ENCODE data around the gene ALG2. TPM values are rescaled to one million over a fixed set of nuclear protein-coding genes. Genes with fewer than 3 reads are reported as not detected.

The ALG2 gene
- total and polyA plus RNA-seq, 2 of the 4 experiments (the other 2 are of a cell fraction) = 36.4 to 38.4 TPM

- H3K56ac ChIP-seq (ENCODE audit: extremely low read depth, insufficient read depth, low read length) = no peak overlapping the region
- intact Hi-C loops (cut with micrococcal nuclease) = no loop called here
- no peak overlapping the region for H2AK5ac ChIP-seq (ENCODE audit: low read depth, low read length)
- H2BK5ac ChIP-seq (ENCODE audit: low read depth, low read length, poor library complexity, severe bottlenecking) = no peak overlapping the region
- no peak overlapping the region for H3K4me3 ChIP-seq (ENCODE audit: insufficient read depth, low read depth, low read length)
- H3K79me1 ChIP-seq (ENCODE audit: low read depth in 1 of 2, low read length in 2 of 2) = no peaks in the 10 kb centered on the region
- BruUV-seq (replicated peaks) = no TSS peak
- DNase-seq = no peak
- no peak overlapping the region for H3K18ac ChIP-seq (ENCODE audit: low read depth, low read length)
- no peak overlapping the region for H3K14ac ChIP-seq (replicated peaks; ENCODE audit: low read depth, low read length)
- H3K4me1 ChIP-seq (ENCODE audit: control insufficient read depth, insufficient read depth, low read length) = no peaks in the 10 kb centered on the region
- no peak overlapping the region for H3K4ac ChIP-seq (ENCODE audit: low read depth, low read length)
- no peak overlapping the region for H3K4me2 ChIP-seq (ENCODE audit: low read depth, low read length)
- CTCF ChIA-PET = interaction anchor here (0.5 to 1.1 kb wide), 3 partner anchors 56 to 601 kb away, joined by 3 read pairs; partner anchors contain the start of gene NR4A3
- POLR2A ChIA-PET (ENCODE audit: unreplicated experiment) = no interaction called here
- no peak overlapping the region for H2AK9ac ChIP-seq (replicated peaks; ENCODE audit: low read depth, low read length, poor library complexity)
- H3K9me3 ChIP-seq (ENCODE audit: control insufficient read depth, insufficient read depth, low read length) = no peaks in the 10 kb centered on the region
- H2BK15ac ChIP-seq (ENCODE audit: low read depth, low read length) = no peak overlapping the region
- dilution Hi-C loops (cut with HindIII; ENCODE audit: low sequenced_read_pairs, unreplicated experiment) = no loop called here
- TF ChIP-seq MAFK (IDR thresholded peaks at IDR 0.05; ENCODE audit: low read depth, low read length) = no peak
- no peak for TF ChIP-seq FOS (IDR thresholded peaks at IDR 0.05; ENCODE audit: low read depth, low read length)
- ATAC-seq (ENCODE audit: low read depth) = no peak
- H3K36me3 ChIP-seq (ENCODE audit: control insufficient read depth, insufficient read depth, low read length) = no peaks in the 10 kb centered on the region
- no CpG with 5 or more reads among the region's 7 CpGs for WGBS, 2 experiments (ENCODE audit: extremely low coverage in 2 of 2, insufficient read length in 1 of 2)
- H4K5ac ChIP-seq (ENCODE audit: low read depth, low read length) = no peak overlapping the region
- no peak overlapping the region for H4K8ac ChIP-seq (ENCODE audit: low read depth in 2 of 2, low read length in 2 of 2)
- no peak overlapping the region for H2BK120ac ChIP-seq (ENCODE audit: low read depth, low read length)
- no peak overlapping the region for H3K23ac ChIP-seq (ENCODE audit: low read depth, low read length)
- H4K91ac ChIP-seq (ENCODE audit: insufficient read depth, low read depth, low read length) = no peak overlapping the region
- no peak overlapping the region for H2AFZ ChIP-seq (replicated peaks; ENCODE audit: low read length, poor library complexity)
- no peaks in the 10 kb centered on the region for H3K27me3 ChIP-seq (ENCODE audit: control insufficient read depth, insufficient read depth, low read length)
- in situ Hi-C loops (cut with MboI; ENCODE audit: low sequenced_read_pairs) = no loop called here
- no peak overlapping the region for H3K27ac ChIP-seq (ENCODE audit: insufficient read depth, low read length)
- no peaks in the 10 kb centered on the region; the same call in none of the 2 replicates for H3K9me1 ChIP-seq (ENCODE audit: insufficient read depth, low read length)
- H4K20me1 ChIP-seq (ENCODE audit: insufficient read depth, low read length) = no peaks in the 10 kb centered on the region
- no peak overlapping the region for H2BK20ac ChIP-seq (ENCODE audit: low read depth, low read length)
- no peak overlapping the region for H3K9ac ChIP-seq (ENCODE audit: low read depth, low read length)
These were observed 19.4 kb upstream of the ALG2 start for GRCh38 chr9:99241106-99241505.
